ENCODE data around the gene PPP1R12A.

PPP1R12A gene

GRCh38 chr12:79830440-79830839, 104.5 kb downstream of the PPP1R12A start:
- TF ChIP-seq ARNT (IDR thresholded peaks at IDR 0.05): no peak
- no peak for TF ChIP-seq ZNF384 (IDR thresholded peaks at IDR 0.05)
- TF ChIP-seq SP1 (IDR thresholded peaks at IDR 0.05): no peak
- TF ChIP-seq, protein P1, sequence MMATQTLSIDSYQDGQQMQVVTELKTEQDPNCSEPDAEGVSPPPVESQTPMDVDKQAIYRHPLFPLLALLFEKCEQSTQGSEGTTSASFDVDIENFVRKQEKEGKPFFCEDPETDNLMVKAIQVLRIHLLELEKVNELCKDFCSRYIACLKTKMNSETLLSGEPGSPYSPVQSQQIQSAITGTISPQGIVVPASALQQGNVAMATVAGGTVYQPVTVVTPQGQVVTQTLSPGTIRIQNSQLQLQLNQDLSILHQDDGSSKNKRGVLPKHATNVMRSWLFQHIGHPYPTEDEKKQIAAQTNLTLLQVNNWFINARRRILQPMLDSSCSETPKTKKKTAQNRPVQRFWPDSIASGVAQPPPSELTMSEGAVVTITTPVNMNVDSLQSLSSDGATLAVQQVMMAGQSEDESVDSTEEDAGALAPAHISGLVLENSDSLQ (IDR thresholded peaks at IDR 0.05): no peak
- no peak for TF ChIP-seq BHLHE40 (IDR thresholded peaks at IDR 0.05; ENCODE audit: borderline replicate concordance)
- no peak for TF ChIP-seq L3MBTL2 (conservative IDR thresholded peaks at IDR 0.05)
- ChIA-PET CTCF (no interaction called here), POLR2A (no interaction called here)
- no peak for DNase-seq (ENCODE audit: extremely low spot score)

- POLR2A ChIA-PET: no interaction called here
- CTCF ChIA-PET: interaction anchor here (0.6 kb wide), 1 partner anchor 13 kb away, joined by 7 read pairs; no protein-coding TSS in a partner anchor
- TF ChIP-seq FOXK2 (IDR thresholded peaks at IDR 0.05) (no peak), HDGF (IDR thresholded peaks at IDR 0.05; ENCODE audit: borderline replicate concordance) (no peak), LEF1 (IDR thresholded peaks at IDR 0.05; ENCODE audit: borderline replicate concordance) (no peak), FOXM1 (IDR thresholded peaks at IDR 0.05; ENCODE audit: borderline replicate concordance) (no peak), TARDBP (IDR thresholded peaks at IDR 0.05) (no peak)
- TF ChIP-seq, protein P1 (IDR thresholded peaks at IDR 0.05): no peak
- no peak for DNase-seq (ENCODE audit: extremely low spot score)
Observed at GRCh38 chr12:79828924-79829323, 106.0 kb downstream of the PPP1R12A start.

DNA sequence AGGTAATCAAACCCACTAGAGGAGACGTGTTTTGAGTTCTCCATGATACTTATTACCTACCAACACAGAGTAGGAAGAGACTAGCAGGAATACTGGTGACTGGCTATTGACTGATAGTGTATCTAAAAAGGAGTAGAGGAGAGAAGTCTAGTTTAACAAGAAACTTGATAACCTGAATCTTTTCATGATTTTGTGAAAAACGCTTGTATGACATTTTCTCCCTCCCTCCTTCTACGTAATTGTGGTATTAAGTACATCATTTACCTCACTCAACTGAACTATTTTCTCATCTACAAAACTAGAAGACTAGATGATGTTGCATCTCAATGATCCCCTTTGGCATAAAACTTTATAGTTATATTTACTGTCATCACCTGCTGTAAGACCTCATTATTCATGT, 107.4 kb downstream of the PPP1R12A start:
- ChIA-PET POLR2A (no interaction called here), CTCF (no interaction called here)
- no peak for TF ChIP-seq TARDBP (IDR thresholded peaks at IDR 0.05)
- no peak for TF ChIP-seq LEF1 (IDR thresholded peaks at IDR 0.05; ENCODE audit: borderline replicate concordance)
- TF ChIP-seq FOXK2 (IDR thresholded peaks at IDR 0.05): no peak
- no peak for TF ChIP-seq ZNF384 (IDR thresholded peaks at IDR 0.05)
- TF ChIP-seq CTBP1 (IDR thresholded peaks at IDR 0.05; ENCODE audit: borderline replicate concordance): no peak
- TF ChIP-seq ARNT (IDR thresholded peaks at IDR 0.05): no peak
- no peak for TF ChIP-seq FOXA1 (IDR thresholded peaks at IDR 0.05)
- TF ChIP-seq ELF4 (IDR thresholded peaks at IDR 0.05): no peak
- TF ChIP-seq L3MBTL2 (conservative IDR thresholded peaks at IDR 0.05): no peak
- no peak for TF ChIP-seq SUZ12 (IDR thresholded peaks at IDR 0.05)
- TF ChIP-seq HDGF (IDR thresholded peaks at IDR 0.05; ENCODE audit: borderline replicate concordance): no peak
- no peak for TF ChIP-seq BHLHE40 (IDR thresholded peaks at IDR 0.05; ENCODE audit: borderline replicate concordance)
- TF ChIP-seq, protein P1 (IDR thresholded peaks at IDR 0.05): no peak
- no peak for TF ChIP-seq FOXM1 (IDR thresholded peaks at IDR 0.05; ENCODE audit: borderline replicate concordance)
- no peak for TF ChIP-seq NFRKB (IDR thresholded peaks at IDR 0.05)
- no peak for TF ChIP-seq SP1 (IDR thresholded peaks at IDR 0.05)
- DNase-seq (ENCODE audit: extremely low spot score): no peak

GRCh38 chr12:79826267-79827128, 108.4 kb downstream of the PPP1R12A start:
- TF ChIP-seq FOXA1 (IDR thresholded peaks at IDR 0.05) (no peak), FOXM1 (IDR thresholded peaks at IDR 0.05; ENCODE audit: borderline replicate concordance) (no peak), HDGF (IDR thresholded peaks at IDR 0.05; ENCODE audit: borderline replicate concordance) (no peak), LEF1 (IDR thresholded peaks at IDR 0.05; ENCODE audit: borderline replicate concordance) (no peak), BHLHE40 (IDR thresholded peaks at IDR 0.05; ENCODE audit: borderline replicate concordance) (no peak), NFRKB (IDR thresholded peaks at IDR 0.05) (no peak), ARNT (IDR thresholded peaks at IDR 0.05) (no peak), SP1 (IDR thresholded peaks at IDR 0.05) (no peak), ZNF384 (IDR thresholded peaks at IDR 0.05) (no peak), ELF4 (IDR thresholded peaks at IDR 0.05) (no peak), L3MBTL2 (conservative IDR thresholded peaks at IDR 0.05) (no peak)
- TF ChIP-seq, protein P1 (IDR thresholded peaks at IDR 0.05): no peak
- CTCF ChIA-PET: no interaction called here
- POLR2A ChIA-PET: no interaction called here
- no peak for DNase-seq (ENCODE audit: extremely low spot score)

GRCh38 chr12:79822475-79822874, 112.4 kb downstream of the PPP1R12A start:
- CTCF ChIA-PET: no interaction called here
- no peak for TF ChIP-seq SUZ12 (IDR thresholded peaks at IDR 0.05)
- no peak for TF ChIP-seq ZNF384 (IDR thresholded peaks at IDR 0.05)
- TF ChIP-seq, protein P1 (IDR thresholded peaks at IDR 0.05): no peak
- no peak for TF ChIP-seq SP1 (IDR thresholded peaks at IDR 0.05)
- TF ChIP-seq NFRKB (IDR thresholded peaks at IDR 0.05): no peak
- TF ChIP-seq CTBP1 (IDR thresholded peaks at IDR 0.05; ENCODE audit: borderline replicate concordance): no peak
- TF ChIP-seq BHLHE40 (IDR thresholded peaks at IDR 0.05; ENCODE audit: borderline replicate concordance): no peak
- no peak for TF ChIP-seq FOXK2 (IDR thresholded peaks at IDR 0.05)
- TF ChIP-seq TARDBP (IDR thresholded peaks at IDR 0.05): no peak
- no peak for TF ChIP-seq ELF4 (IDR thresholded peaks at IDR 0.05)
- no peak for TF ChIP-seq ARNT (IDR thresholded peaks at IDR 0.05)
- TF ChIP-seq L3MBTL2 (conservative IDR thresholded peaks at IDR 0.05): no peak
- TF ChIP-seq LEF1 (IDR thresholded peaks at IDR 0.05; ENCODE audit: borderline replicate concordance): no peak
- TF ChIP-seq HDGF (IDR thresholded peaks at IDR 0.05; ENCODE audit: borderline replicate concordance): no peak
- TF ChIP-seq FOXA1 (IDR thresholded peaks at IDR 0.05): no peak
- TF ChIP-seq FOXM1 (IDR thresholded peaks at IDR 0.05; ENCODE audit: borderline replicate concordance): no peak
- POLR2A ChIA-PET: no interaction called here
- DNase-seq (ENCODE audit: extremely low spot score): no peak

Data from HEK293T (cell line).